ENCODE measurements around the gene PRAC1.
"Not testable (repeated sequence)": the region's sequence is repeated elsewhere in the genome, so short reads cannot be mapped to it uniquely, and the experiment has no call there.

PRAC1 gene

GRCh38 chr17:48727415-48728175, 5.3 kb upstream of the PRAC1 start:
- in situ Hi-C loops (cut with MboI; ENCODE audit: low sequenced_read_pairs) = no loop called here

GRCh38 chr17:48726916-48727286, 4.6 kb upstream of the PRAC1 start:
- in situ Hi-C loops (cut with MboI; ENCODE audit: low sequenced_read_pairs) = no loop called here

DNA sequence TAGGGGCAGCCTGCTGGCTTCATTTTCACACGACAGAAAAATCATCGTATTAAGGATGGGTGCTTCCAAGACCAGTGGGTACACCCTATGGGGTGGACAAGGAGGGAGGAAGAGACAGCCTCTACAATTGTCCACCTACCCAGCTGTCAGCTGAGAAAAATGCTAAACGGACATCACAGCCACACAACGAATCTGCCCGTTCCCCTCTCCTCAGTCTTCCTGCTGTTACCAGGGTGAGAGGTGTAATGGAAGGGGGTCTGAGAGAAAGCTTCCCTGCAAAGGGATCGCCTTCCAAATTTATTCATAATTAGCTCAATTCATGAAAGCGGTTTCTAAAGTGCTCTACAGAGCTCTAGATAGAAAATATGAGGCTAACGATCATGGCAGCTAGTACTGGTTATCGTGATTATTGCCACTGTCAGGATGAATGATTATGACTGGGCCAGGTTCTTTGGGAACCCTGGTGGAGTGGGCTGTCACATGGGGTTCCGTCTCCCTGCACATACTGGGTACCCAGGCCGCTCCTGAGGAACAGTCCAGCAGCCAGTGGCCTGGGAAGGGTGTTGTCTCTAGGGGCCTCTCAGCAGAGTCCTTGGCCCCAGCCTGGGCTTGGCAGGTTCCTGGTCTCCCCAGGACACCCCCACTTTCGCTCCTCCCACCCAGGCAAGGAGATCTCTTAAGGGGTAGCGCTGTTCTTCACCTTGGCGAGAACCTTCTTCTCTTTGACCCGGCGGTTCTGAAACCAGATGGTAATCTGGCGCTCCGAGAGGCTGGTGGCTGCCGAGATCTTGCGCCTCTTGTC, 4.0 kb upstream of the PRAC1 start:
- in situ Hi-C loops (cut with MboI; ENCODE audit: low sequenced_read_pairs) = no loop called here

- in situ Hi-C loops (cut with MboI; ENCODE audit: low sequenced_read_pairs) = no loop called here
Observed at GRCh38 chr17:48725288-48726064, 3.2 kb upstream of the PRAC1 start.

GRCh38 chr17:48725004-48725287, 2.6 kb upstream of the PRAC1 start:
- in situ Hi-C loops (cut with MboI; ENCODE audit: low sequenced_read_pairs) = no loop called here

- in situ Hi-C loops (cut with MboI; ENCODE audit: low sequenced_read_pairs) = no loop called here
Observed at GRCh38 chr17:48724251-48725003, 2.1 kb upstream of the PRAC1 start.

DNA sequence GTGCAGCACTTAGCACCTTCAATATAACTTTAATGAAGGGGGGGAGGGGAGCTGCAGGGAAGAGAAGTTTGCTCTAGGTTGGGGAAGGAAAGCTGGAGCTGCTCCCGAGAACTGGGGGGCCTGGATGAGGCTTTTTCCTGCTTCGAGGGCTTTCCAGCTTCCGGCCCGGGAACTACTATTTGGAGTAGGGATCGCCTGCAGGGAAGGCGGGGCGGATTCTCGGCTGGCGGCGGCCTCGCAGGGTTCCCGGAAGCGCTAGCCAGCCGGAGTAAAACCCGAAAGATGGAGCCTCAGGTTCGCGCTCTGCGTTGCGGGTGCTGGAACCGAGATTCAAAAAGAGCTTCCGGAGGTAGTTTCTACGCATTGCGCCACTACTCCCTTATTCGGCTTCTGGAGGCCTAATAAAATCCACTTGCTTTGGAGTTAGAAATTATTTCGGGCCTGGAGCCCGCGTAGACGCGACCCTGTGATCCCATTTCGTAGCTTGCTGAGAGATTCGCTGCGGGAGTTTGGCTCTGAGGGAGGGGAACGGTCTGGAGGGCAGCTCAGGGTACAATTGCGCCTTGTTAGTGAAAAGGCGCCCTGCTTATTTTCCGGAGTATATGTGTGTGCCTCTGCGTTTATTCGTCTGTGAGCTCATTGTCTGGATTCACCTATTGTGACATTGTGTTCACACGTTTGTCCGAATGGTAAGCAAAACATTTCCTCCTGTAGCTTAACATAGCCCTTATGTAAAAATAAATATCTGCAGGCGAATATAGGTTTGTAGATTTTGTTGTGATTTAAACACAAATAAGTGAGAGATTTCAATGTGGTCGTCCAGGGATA, 1.3 kb upstream of the PRAC1 start:
- in situ Hi-C loops (cut with MboI; ENCODE audit: low sequenced_read_pairs) = no loop called here

DNA sequence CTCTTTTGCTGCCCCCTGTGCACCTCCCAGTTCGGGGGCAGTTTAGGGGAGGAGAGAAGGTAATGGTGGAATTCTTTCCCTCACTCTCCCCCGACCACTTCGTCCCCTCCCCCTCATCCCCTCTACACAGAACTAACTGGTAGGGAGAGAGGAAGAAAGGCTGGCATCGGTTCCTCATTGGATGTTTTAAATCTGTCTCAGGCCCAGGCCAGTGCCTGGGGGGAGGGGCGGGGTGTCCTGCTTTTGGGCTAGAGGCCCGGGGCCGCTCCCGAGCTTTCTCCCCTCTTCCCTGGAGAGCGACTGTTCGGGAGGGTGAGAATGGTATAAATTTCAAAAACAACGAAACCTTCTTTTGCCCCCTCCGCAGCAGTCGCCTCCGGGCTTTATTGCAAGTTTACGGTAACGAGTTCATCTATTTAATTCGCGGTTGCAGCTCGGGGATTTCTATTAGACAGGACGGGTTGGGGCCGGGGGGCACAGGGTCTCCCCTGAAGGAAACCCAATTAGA, 651 bp upstream of the PRAC1 start, which contains the start of gene PRAC2:
Gene PRAC2, plus strand, starts transcription at position 271 of the 508 bp plus-strand sequence. CDS start 1,226 bp downstream, outside the sequence.
- in situ Hi-C loops (cut with MboI; ENCODE audit: low sequenced_read_pairs) = no loop called here

- in situ Hi-C loops (cut with MboI; ENCODE audit: low sequenced_read_pairs) = no loop called here
Observed at GRCh38 chr17:48721009-48721402, 1.3 kb downstream of the PRAC1 start.

DNA sequence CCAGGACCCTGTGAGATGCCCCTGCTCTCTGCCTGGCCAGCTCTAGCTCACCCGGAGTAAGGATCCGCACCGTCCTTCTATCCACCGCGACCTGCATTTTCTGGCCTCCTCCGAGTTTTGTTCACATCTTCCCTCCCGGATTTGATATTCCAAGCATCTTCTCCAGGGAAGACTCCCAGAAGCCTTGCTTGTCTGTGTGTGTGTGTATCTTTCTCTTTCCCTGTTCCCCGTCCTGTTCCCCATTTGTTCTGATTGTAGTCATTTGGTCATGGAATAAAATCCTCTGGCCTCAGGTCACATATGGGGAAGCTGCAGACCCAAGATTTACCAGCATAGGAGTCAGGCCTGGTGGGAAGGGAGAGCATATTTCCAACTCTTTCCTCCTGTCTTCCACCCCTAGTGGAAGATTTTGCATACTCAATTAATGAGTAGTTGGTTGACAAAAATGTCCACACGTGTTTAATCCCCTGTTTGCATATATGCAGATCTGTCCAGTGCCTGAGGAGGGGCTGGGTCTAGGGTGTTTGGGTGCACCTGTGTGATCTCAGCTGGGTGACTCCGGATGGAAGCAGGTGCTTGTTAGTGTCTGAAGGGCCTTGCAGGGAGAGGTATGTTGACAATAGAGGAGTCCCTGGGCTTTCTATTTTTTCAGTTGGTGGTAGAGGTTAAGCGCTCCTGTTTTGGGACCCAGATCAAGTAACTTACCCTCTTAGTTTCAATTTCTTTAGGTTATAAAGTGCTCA, 1.9 kb downstream of the PRAC1 start:
- in situ Hi-C loops (cut with MboI; ENCODE audit: low sequenced_read_pairs) = no loop called here

- in situ Hi-C loops (cut with MboI; ENCODE audit: low sequenced_read_pairs) = no loop called here
Observed at GRCh38 chr17:48719642-48720265, 2.6 kb downstream of the PRAC1 start.

- in situ Hi-C loops (cut with MboI; ENCODE audit: low sequenced_read_pairs) = no loop called here
Observed at GRCh38 chr17:48718761-48719641, 3.3 kb downstream of the PRAC1 start.

DNA sequence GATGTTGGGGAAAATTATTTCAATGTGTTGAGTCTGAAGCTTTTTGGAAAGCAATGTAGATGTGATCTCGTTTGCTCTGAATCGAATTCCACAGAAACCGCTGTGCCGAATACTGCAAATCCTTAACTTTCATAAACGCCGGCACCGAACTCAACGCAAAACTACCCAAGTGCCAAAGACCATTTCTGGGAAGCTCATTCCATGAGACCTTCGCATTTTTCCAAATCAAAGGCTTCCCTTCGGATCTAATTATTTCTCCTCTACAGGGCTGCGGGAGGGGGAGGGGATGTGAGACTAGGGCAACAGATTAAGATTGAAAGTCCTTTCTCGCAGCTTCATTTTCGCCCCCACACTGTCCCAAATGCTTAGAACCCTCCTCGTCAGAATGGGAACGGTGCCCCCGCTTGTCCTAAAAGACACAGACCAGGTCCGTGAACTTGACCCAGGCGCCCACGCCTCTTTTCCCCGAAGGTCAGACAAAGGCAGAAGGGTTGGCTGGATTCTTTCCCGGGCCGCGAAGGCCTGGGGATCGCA, 4.0 kb downstream of the PRAC1 start:
- in situ Hi-C loops (cut with MboI; ENCODE audit: low sequenced_read_pairs) = no loop called here

GRCh38 chr17:48717367-48718226, 4.7 kb downstream of the PRAC1 start:
- in situ Hi-C loops (cut with MboI; ENCODE audit: low sequenced_read_pairs) = no loop called here

- in situ Hi-C loops (cut with MboI; ENCODE audit: low sequenced_read_pairs) = not testable (repeated sequence)
Observed at GRCh38 chr17:48716549-48716948, 5.8 kb downstream of the PRAC1 start.
